ENCODE results near the gene CTRB1. TPM values are rescaled to one million over a fixed set of nuclear protein-coding genes. Genes with fewer than 3 reads are reported as not detected.

CTRB1 gene
- total and polyA plus RNA-seq, 2 of the 13 experiments (the other 11 are each of a cell fraction or from before 2014, with no cell fraction given): not detected

DNA sequence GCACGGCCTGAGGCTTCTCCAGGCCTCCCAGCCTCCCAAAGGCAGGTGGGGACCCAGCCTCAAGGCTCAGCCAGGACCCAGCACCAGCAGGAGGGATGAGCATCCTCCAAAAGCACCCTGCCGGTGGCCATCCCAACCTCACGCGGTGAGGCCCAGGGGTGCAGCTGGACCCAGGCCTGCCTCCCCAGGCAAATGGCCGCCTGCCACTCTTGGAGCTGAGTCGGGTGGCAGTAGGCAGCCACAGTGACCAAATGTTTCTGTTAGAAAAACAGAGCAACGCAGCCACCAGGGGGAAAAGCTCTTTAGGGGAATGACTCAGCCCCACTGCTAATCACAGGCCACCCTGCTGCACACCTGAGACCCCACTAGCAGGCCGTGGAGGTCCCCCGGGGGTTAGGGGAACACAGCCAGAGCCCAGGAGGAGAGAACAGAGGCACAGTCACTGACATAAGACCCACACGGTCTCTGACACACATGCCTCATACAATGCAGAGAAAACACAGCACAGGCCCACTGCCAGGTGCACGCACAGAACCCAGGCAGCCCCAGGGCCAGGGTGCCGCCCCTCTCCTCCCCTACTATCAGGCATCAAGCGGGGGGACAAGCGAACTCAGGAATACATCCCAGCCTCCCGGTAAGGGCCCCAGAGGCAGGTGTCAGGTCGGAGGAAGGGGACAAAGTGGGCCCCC is 20.2 kb downstream of the CTRB1 start (continued):
- TF ChIP-seq, protein P1, sequence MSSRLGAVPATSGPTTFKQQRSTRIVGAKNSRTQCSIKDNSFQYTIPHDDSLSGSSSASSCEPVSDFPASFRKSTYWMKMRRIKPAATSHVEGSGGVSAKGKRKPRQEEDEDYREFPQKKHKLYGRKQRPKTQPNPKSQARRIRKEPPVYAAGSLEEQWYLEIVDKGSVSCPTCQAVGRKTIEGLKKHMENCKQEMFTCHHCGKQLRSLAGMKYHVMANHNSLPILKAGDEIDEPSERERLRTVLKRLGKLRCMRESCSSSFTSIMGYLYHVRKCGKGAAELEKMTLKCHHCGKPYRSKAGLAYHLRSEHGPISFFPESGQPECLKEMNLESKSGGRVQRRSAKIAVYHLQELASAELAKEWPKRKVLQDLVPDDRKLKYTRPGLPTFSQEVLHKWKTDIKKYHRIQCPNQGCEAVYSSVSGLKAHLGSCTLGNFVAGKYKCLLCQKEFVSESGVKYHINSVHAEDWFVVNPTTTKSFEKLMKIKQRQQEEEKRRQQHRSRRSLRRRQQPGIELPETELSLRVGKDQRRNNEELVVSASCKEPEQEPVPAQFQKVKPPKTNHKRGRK (CRISPR knock-in tag; IDR thresholded peaks at IDR 0.05): 0 out of 2 replicates have a peak, but pooled peaks have one; percentile 24
- TF ChIP-seq AHR (CRISPR knock-in tag; IDR thresholded peaks at IDR 0.05): 0 out of 2 replicates have a peak, but pooled peaks have one; percentile 33
- TF ChIP-seq, protein P2, sequence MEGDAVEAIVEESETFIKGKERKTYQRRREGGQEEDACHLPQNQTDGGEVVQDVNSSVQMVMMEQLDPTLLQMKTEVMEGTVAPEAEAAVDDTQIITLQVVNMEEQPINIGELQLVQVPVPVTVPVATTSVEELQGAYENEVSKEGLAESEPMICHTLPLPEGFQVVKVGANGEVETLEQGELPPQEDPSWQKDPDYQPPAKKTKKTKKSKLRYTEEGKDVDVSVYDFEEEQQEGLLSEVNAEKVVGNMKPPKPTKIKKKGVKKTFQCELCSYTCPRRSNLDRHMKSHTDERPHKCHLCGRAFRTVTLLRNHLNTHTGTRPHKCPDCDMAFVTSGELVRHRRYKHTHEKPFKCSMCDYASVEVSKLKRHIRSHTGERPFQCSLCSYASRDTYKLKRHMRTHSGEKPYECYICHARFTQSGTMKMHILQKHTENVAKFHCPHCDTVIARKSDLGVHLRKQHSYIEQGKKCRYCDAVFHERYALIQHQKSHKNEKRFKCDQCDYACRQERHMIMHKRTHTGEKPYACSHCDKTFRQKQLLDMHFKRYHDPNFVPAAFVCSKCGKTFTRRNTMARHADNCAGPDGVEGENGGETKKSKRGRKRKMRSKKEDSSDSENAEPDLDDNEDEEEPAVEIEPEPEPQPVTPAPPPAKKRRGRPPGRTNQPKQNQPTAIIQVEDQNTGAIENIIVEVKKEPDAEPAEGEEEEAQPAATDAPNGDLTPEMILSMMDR (CRISPR knock-in tag; IDR thresholded peaks at IDR 0.05): peak; percentile 36
- no peak for TF ChIP-seq GATAD2A (CRISPR knock-in tag; IDR thresholded peaks at IDR 0.05)
- no peak for TF ChIP-seq MATR3 (CRISPR knock-in tag; IDR thresholded peaks at IDR 0.05)
- peak; percentile 85; the same call in 1 of the 2 replicates for TF ChIP-seq ZBTB38 (CRISPR knock-in tag; IDR thresholded peaks at IDR 0.05)

DNA sequence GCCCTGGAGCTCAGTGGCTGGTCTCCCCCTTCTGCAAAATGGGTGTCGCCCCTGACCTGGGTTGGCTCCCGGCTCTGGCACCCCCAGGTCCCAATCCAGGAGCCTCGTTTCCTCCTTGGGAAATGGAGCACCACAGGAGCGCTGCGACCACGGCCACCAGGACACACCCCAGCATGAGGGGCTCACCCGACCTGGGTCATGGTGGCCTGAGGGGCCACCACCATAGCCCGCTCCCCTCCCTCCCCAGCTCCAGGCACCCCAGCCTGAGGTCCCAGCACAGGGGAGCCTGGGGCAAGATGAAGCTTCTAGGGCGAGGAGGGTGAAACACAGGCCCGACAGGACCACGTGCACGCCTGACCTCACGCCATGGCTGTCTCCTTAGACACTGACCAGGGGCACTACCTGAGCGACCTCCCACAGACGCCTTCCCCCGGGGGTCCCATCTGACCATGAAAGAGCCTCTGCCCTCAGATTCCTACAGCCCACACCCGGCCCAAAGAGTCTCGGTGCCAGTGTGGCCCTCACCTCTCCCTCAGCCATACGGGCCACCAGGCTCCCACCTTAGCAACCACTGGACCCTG is 20.8 kb downstream of the CTRB1 start:
- in situ Hi-C loops (cut with HindIII; ENCODE audit: extremely low pct_ligation_motif_present, low pct_unique_long_range_greater_than_20kb): no loop called here
- no peak overlapping the region; the same call in 1 of the 2 replicates for H3K4me2 ChIP-seq (ENCODE audit: low read depth, low read length)
- WGBS (ENCODE audit: low lambda C conversion rate): 93% methylated on average over 16 of the region's 19 CpGs
- ATAC-seq (no peak), DNase-seq (ENCODE audit: low spot score) (no peak), FAIRE-seq (no peak)
- peak overlapping the region; percentile 72 for H3K9ac ChIP-seq (ENCODE audit: insufficient read depth, low read depth, low read length)
- H3K4me3 ChIP-seq (replicated peaks in 1 of 3; ENCODE audit: insufficient read depth in 1 of 3, low read depth in 2 of 3, low read length in 3 of 3): no peak overlapping the region; a peak in 1 of 6 replicates
- H3K27me3 ChIP-seq (ENCODE audit: control insufficient read depth in 1 of 2, insufficient read depth in 2 of 2, low read length in 2 of 2): no peaks in the 10 kb centered on the region
- peak overlapping the region; percentile 77 for H3K27ac ChIP-seq (ENCODE audit: extremely low read length, insufficient read depth, low read length)
- peaks cover 48 to 52% of the 10 kb centered on the region in 2 experiments for H3K36me3 ChIP-seq (replicated peaks in 1 of 2; ENCODE audit: control insufficient read depth in 1 of 2, insufficient read depth in 2 of 2, low read length in 2 of 2)
- no peak overlapping the region for H2AFZ ChIP-seq (ENCODE audit: low read length)
- peaks cover 62% of the 10 kb centered on the region for H3K79me2 ChIP-seq (ENCODE audit: insufficient read depth, low read length)
- peaks cover 5% of the 10 kb centered on the region for H4K20me1 ChIP-seq (ENCODE audit: insufficient read depth, low read length)
- ChIA-PET CTCF (ENCODE audit: low intra/inter-chr PET ratio, low total read pairs) (no interaction called here), POLR2A (interaction anchor here (1.1 to 4.0 kb wide), 6 partner anchors 8 to 66 kb away, joined by 4 to 15 read pairs (median 6); partner anchors contain the start of gene BCAR1)
- no TSS peak for BruUV-seq (replicated peaks)
- H3K4me1 ChIP-seq (ENCODE audit: insufficient read depth, low read length): peaks cover 64% of the 10 kb centered on the region
- intact Hi-C loops (cut with micrococcal nuclease; ENCODE audit: unreplicated experiment): loop anchor here (2.0 kb wide), 2 partner anchors 23 to 145 kb away; no protein-coding TSS in a partner anchor
- no peaks in the 10 kb centered on the region for H3K9me3 ChIP-seq (ENCODE audit: low read length)
- no peak for TF ChIP-seq MED1 (CRISPR knock-in tag; IDR thresholded peaks at IDR 0.05)
- no peak for TF ChIP-seq SIX1 (CRISPR knock-in tag; IDR thresholded peaks at IDR 0.05; ENCODE audit: borderline replicate concordance)
- no peak for TF ChIP-seq ISX (CRISPR knock-in tag; conservative IDR thresholded peaks at IDR 0.05)
- TF ChIP-seq, protein P3, sequence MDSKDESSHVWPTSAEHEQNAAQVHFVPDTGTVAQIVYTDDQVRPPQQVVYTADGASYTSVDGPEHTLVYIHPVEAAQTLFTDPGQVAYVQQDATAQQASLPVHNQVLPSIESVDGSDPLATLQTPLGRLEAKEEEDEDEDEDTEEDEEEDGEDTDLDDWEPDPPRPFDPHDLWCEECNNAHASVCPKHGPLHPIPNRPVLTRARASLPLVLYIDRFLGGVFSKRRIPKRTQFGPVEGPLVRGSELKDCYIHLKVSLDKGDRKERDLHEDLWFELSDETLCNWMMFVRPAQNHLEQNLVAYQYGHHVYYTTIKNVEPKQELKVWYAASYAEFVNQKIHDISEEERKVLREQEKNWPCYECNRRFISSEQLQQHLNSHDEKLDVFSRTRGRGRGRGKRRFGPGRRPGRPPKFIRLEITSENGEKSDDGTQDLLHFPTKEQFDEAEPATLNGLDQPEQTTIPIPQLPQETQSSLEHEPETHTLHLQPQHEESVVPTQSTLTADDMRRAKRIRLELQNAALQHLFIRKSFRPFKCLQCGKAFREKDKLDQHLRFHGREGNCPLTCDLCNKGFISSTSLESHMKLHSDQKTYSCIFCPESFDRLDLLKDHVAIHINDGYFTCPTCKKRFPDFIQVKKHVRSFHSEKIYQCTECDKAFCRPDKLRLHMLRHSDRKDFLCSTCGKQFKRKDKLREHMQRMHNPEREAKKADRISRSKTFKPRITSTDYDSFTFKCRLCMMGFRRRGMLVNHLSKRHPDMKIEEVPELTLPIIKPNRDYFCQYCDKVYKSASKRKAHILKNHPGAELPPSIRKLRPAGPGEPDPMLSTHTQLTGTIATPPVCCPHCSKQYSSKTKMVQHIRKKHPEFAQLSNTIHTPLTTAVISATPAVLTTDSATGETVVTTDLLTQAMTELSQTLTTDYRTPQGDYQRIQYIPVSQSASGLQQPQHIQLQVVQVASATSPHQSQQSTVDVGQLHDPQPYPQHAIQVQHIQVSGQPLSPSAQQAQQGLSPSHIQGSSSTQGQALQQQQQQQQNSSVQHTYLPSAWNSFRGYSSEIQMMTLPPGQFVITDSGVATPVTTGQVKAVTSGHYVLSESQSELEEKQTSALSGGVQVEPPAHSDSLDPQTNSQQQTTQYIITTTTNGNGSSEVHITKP (CRISPR knock-in tag; IDR thresholded peaks at IDR 0.05; ENCODE audit: low read depth): no peak
- no peak for TF ChIP-seq ZMAT3 (CRISPR knock-in tag; conservative IDR thresholded peaks at IDR 0.05)
- no peak for TF ChIP-seq FOXK1 (CRISPR knock-in tag; IDR thresholded peaks at IDR 0.05; ENCODE audit: borderline replicate concordance, low read depth)
- TF ChIP-seq MIXL1 (CRISPR knock-in tag; IDR thresholded peaks at IDR 0.05): no peak
- no peak for TF ChIP-seq ZBTB3 (CRISPR knock-in tag; IDR thresholded peaks at IDR 0.05; ENCODE audit: borderline replicate concordance, low read depth)
- no peak for TF ChIP-seq CAMTA2 (CRISPR knock-in tag; IDR thresholded peaks at IDR 0.05; ENCODE audit: borderline replicate concordance)
- no peak for TF ChIP-seq ZFX (CRISPR knock-in tag; IDR thresholded peaks at IDR 0.05; ENCODE audit: low read depth)
